HS-5 (cell line): Measurements from ENCODE around the gene TAF8.
"Not testable (repeated sequence)": the region's sequence is repeated elsewhere in the genome, so short reads cannot be mapped to it uniquely, and the experiment has no call there.

Experiments
- DNase-seq: peaks from one replicate; pipeline ENCODE4 v3.0.0-alpha.2; 2012; ENCODE audit warnings: low read depth

The TAF8 gene

GRCh38 chr6:42028234-42029061, 21.9 kb upstream of the TAF8 start:
- no peak for DNase-seq

GRCh38 chr6:42029062-42029685, 21.1 kb upstream of the TAF8 start:
- DNase-seq: no peak

- no peak for DNase-seq
Observed at GRCh38 chr6:42029881-42030280, 20.4 kb upstream of the TAF8 start.

GRCh38 chr6:42030585-42031506, 19.5 kb upstream of the TAF8 start:
- no peak for DNase-seq

GRCh38 chr6:42032366-42032765, 18.0 kb upstream of the TAF8 start:
- DNase-seq: no peak

GRCh38 chr6:42037669-42038068, 12.7 kb upstream of the TAF8 start:
- DNase-seq: not testable (repeated sequence)

- DNase-seq: no peak
Observed at GRCh38 chr6:42038163-42038562, 12.2 kb upstream of the TAF8 start.

GRCh38 chr6:42038811-42039408, 11.4 kb upstream of the TAF8 start:
- DNase-seq: no peak

- no peak for DNase-seq
Observed at GRCh38 chr6:42040856-42041480, 9.4 kb upstream of the TAF8 start.

GRCh38 chr6:42041481-42042053, 8.8 kb upstream of the TAF8 start:
- DNase-seq: no peak

- no peak for DNase-seq
Observed at GRCh38 chr6:42042108-42042507, 8.2 kb upstream of the TAF8 start.

GRCh38 chr6:42043787-42044475, 6.4 kb upstream of the TAF8 start:
- peak; percentile 39 for DNase-seq

GRCh38 chr6:42045538-42046460, 4.5 kb upstream of the TAF8 start:
- DNase-seq: no peak

- DNase-seq: no peak
Observed at GRCh38 chr6:42046464-42047212, 3.7 kb upstream of the TAF8 start.

GRCh38 chr6:42047213-42047590, 3.1 kb upstream of the TAF8 start:
- DNase-seq: no peak

GRCh38 chr6:42047790-42048405, 2.4 kb upstream of the TAF8 start:
- DNase-seq: no peak

- no peak for DNase-seq
Observed at GRCh38 chr6:42049116-42049809, 1.1 kb upstream of the TAF8 start.

- no peak for DNase-seq
Observed at GRCh38 chr6:42049948-42050296, 402 bp upstream of the TAF8 start.
